ENCODE measurements around the gene KCNAB1.

The KCNAB1 gene

GRCh38 chr3:156395961-156396710, 275.8 kb downstream of the KCNAB1 start:
- H3K4me3 ChIP-seq (ENCODE audit: low read depth, low read length), result no peak overlapping the region

GRCh38 chr3:156396851-156397250, 276.5 kb downstream of the KCNAB1 start:
- H3K4me3 ChIP-seq (ENCODE audit: low read depth, low read length), result no peak overlapping the region

GRCh38 chr3:156397534-156397933, 277.2 kb downstream of the KCNAB1 start:
- no peak overlapping the region for H3K4me3 ChIP-seq (ENCODE audit: low read depth, low read length)

GRCh38 chr3:156400062-156400461, 279.7 kb downstream of the KCNAB1 start:
- no peak overlapping the region for H3K4me3 ChIP-seq (ENCODE audit: low read depth, low read length)

- H3K4me3 ChIP-seq (ENCODE audit: low read depth, low read length), result no peak overlapping the region
These were observed 280.4 kb downstream of the KCNAB1 start for GRCh38 chr3:156400735-156401134.

- H3K4me3 ChIP-seq (ENCODE audit: low read depth, low read length), result no peak overlapping the region
These were observed 283.8 kb downstream of the KCNAB1 start for GRCh38 chr3:156404217-156404616.

- H3K4me3 ChIP-seq (ENCODE audit: low read depth, low read length), result no peak overlapping the region
These were observed 286.0 kb downstream of the KCNAB1 start for GRCh38 chr3:156406393-156406792.

- H3K4me3 ChIP-seq (ENCODE audit: low read depth, low read length), result no peak overlapping the region
These were observed 287.3 kb downstream of the KCNAB1 start for GRCh38 chr3:156407617-156408225.

GRCh38 chr3:156409694-156410093, 289.3 kb downstream of the KCNAB1 start:
- H3K4me3 ChIP-seq (ENCODE audit: low read depth, low read length), result no peak overlapping the region

- H3K4me3 ChIP-seq (ENCODE audit: low read depth, low read length), result no peak overlapping the region
These were observed 292.2 kb downstream of the KCNAB1 start for GRCh38 chr3:156412600-156412999.

- H3K4me3 ChIP-seq (ENCODE audit: low read depth, low read length), result no peak overlapping the region
These were observed 293.0 kb downstream of the KCNAB1 start for GRCh38 chr3:156413293-156413892.

- H3K4me3 ChIP-seq (ENCODE audit: low read depth, low read length), result no peak overlapping the region
These were observed 296.6 kb downstream of the KCNAB1 start for GRCh38 chr3:156416846-156417558.

GRCh38 chr3:156417559-156418132, 297.3 kb downstream of the KCNAB1 start:
- H3K4me3 ChIP-seq (ENCODE audit: low read depth, low read length), result no peak overlapping the region

GRCh38 chr3:156418428-156418827, 298.1 kb downstream of the KCNAB1 start:
- no peak overlapping the region for H3K4me3 ChIP-seq (ENCODE audit: low read depth, low read length)

GRCh38 chr3:156421534-156421933, 301.2 kb downstream of the KCNAB1 start:
- H3K4me3 ChIP-seq (ENCODE audit: low read depth, low read length), result no peak overlapping the region

- no peak overlapping the region for H3K4me3 ChIP-seq (ENCODE audit: low read depth, low read length)
These were observed 304.4 kb downstream of the KCNAB1 start for GRCh38 chr3:156424758-156425157.

- no peak overlapping the region for H3K4me3 ChIP-seq (ENCODE audit: low read depth, low read length)
These were observed 305.3 kb downstream of the KCNAB1 start for GRCh38 chr3:156425651-156426050.

GRCh38 chr3:156429125-156429524, 308.7 kb downstream of the KCNAB1 start:
- H3K4me3 ChIP-seq (ENCODE audit: low read depth, low read length), result no peak overlapping the region

- H3K4me3 ChIP-seq (ENCODE audit: low read depth, low read length), result no peak overlapping the region
These were observed 311.2 kb downstream of the KCNAB1 start for GRCh38 chr3:156431334-156432124.

GRCh38 chr3:156432563-156432962, 312.2 kb downstream of the KCNAB1 start:
- H3K4me3 ChIP-seq (ENCODE audit: low read depth, low read length), result no peak overlapping the region

Data from iPS-11a (cell line).